HG02571 (cell line): ENCODE results near the gene RNF150.

Experiments used
- ATAC-seq: cut with Tn5 transposase; IDR thresholded peaks from one replicate; pipeline ENCODE4 v1.9.1; 2021; ENCODE audit warnings: mild to moderate bottlenecking, moderate library complexity; ENCODE audit not compliant: unreplicated experiment

Gene RNF150

DNA sequence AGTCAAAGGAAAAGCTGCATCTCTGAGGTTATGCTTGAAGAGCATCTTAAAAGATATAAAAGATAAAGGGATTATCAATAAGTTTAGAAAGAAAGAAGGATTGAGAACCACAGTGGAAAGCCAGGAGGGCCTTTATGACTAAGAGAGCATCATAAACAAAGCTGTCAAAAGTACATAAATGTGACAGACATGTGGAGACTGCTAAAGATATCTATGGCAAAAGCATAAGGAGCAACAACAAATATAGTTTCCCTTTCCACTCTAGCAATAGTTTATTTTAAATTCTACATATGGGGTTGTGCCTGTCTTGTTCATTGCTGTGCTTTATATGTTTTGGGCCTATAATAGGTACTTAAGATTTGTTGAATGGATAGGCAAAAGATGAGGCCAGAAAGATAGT, 97.3 kb downstream of the RNF150 start:
- no peak for ATAC-seq

- ATAC-seq: no peak
Observed at GRCh38 chr4:141028024-141028529, 105.2 kb downstream of the RNF150 start.

- no peak for ATAC-seq
Observed at GRCh38 chr4:141027421-141027820, 105.8 kb downstream of the RNF150 start.

- no peak for ATAC-seq
Observed at GRCh38 chr4:141026900-141027299, 106.4 kb downstream of the RNF150 start.

DNA sequence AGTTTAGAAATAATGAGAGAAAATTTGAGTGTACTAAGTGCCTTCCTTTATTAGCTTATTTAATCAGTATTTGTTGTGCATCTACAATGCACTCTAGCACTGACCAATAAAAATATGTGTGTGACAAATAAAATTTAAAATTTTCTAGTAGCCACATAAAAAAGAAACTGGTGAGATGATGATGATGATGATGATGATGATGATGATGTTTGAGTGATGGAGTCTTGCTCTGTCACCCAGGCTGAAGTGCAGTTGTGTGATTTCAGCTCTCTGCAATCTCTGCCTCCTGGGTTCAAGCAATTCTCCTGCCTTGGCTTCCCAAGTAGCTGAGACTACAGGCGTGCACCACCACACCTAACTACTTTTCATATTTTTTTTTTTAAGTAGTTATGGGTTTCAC, 110.2 kb downstream of the RNF150 start:
- no peak for ATAC-seq

DNA sequence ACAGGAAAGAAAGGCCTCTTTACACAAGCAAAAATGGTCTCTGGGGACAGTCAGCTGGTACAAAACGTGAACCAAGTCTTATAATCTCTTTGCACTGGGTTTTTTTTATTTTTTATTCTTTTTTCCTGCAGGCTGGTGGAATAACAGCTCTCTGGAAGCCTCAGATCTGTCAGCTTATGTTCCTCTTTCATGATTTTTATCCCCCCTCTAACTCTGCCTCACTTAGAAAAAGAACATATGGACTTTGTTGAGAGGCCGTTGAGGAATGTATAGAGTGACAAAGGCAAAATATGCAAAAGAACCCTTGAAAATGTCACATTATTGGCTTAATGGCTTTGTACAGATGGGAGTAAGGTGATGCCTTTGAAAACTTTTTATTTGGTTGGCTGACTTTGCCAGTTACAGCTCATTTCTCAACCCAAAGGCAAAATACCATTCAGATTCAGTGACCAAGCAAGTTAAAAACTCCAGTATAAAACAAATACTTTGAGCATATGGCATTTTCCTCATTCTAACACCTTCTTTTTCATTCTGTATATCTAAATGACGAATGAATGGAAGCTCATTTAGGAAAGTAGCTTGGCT, 111.1 kb downstream of the RNF150 start:
- no peak for ATAC-seq

DNA sequence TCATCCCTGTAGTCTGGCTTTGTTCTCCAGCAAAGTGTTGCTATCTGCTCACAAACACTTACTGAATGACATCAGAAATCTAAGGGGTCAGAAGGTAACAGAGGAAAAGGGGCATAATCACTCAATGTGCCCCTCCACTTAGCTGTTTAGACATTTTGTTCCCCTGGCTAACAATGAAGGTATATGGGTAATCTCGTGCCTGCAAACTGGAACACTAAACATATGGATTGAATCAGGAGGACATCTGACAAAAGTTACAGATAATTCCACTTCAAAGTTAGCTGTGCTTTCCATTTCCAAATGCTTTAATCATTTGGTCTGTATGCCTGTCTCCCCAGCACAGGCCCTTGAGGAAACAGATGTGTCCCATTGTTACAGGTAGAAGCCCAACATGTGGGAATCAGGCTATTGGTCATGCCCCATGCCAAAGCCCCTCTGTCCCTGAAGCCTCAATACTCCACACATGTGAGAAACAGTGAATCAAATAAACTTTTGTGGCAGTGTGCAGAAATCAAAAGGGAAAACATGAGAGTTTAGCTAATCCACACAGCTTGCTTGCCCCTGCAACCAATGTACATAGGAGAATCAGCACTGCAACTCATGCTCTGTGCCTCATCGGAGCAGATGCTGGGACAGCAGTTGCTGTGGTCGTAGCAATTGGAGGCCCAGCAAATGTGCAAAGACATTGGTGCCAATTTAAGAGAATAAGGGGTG, 111.7 kb downstream of the RNF150 start:
- no peak for ATAC-seq

- ATAC-seq: no peak
Observed at GRCh38 chr4:141020801-141021261, 112.4 kb downstream of the RNF150 start.

- ATAC-seq: no peak
Observed at GRCh38 chr4:141019768-141020167, 113.5 kb downstream of the RNF150 start.

DNA sequence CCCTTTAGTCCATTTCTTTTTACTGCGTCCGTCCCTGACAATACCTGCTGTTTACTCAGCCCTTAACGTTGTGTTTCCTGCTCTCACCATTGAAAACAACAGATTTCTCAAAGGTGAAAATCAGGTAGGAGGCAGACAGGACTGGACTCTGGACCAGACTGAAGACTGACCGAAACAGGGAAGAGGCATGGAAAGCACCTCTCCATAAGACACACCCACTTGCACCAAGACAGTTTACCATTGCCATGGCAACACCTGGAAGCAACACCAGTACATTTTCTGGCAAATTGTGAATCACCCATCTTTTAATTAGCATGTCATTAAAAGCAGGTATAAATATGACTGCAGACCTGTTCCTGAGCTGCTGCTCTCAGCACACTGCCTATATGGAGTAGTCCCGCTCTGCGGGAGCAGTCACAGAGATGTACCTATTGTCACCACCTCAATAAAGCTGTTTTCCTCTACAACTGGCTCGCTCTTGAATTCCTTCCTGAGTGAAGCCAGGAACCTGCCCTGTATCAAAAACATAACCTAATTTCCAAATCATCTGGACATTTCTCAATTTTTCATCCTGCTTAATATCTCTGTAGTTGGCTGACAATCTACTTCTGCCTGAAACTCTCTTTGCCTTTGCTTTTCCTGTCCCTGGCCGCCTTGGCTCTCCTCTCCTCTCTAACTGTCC, 117.0 kb downstream of the RNF150 start:
- ATAC-seq: no peak

DNA sequence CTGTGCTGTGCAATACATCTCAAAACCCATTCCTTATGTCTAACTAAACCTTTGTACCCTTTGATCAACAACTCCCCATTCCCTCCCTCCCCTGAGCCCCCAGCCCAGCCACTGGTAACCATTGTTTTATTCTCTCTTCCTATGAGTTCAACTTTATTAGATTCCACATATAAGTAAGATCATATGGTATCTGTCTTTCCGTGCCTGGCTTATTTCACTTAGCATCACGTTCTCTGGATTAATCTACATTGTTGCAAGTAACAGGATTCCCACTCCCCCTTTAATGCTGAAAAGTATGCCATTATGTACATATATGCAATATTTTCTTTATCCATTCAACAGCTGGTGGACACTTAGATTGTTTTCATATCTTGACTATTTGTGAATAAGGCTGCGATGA, 119.4 kb downstream of the RNF150 start:
- ATAC-seq: no peak

DNA sequence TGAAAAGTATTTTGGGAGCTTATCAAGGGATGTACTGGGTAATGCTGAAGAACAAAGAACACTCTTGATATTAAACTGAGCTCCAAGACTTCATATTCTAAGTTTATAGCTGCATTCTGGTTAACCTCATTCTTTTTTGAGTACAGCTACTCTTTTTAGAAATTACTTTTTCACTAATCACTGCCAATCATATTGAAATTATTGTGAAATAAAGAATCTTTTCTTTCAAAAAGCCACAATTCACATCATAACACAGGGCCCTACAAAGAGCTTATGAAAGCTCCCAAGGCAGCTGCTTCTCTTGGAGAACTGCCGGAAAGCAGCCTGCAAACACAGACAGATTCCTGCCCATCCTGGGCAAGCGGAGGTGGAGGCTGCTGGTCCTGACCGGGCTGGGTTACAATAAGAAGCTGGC, 121.4 kb downstream of the RNF150 start:
- no peak for ATAC-seq

GRCh38 chr4:141009931-141010330, 123.3 kb downstream of the RNF150 start:
- no peak for ATAC-seq

DNA sequence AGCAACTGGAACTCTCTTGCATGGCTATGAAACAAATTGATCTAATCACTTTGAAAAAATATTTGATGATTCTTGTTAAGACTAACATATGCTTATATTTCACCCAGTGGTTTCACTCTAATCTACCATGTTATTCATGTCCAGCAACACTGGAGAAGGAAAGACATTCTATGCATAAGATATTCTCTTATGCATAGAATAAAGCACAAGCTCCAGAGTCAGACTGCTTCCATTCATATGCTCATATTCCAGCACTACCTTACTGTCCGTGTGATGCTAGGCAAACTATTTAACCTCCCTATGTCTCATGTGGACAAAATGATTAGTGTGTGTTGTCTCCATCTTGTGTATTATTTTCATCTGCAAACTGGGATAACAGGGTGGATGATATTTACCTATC, 124.1 kb downstream of the RNF150 start:
- ATAC-seq: no peak

GRCh38 chr4:141006242-141006802, 126.9 kb downstream of the RNF150 start:
- ATAC-seq: no peak

- ATAC-seq: no peak
Observed at GRCh38 chr4:141004823-141005222, 128.4 kb downstream of the RNF150 start.

GRCh38 chr4:141003193-141003592, 130.1 kb downstream of the RNF150 start:
- ATAC-seq: no peak

DNA sequence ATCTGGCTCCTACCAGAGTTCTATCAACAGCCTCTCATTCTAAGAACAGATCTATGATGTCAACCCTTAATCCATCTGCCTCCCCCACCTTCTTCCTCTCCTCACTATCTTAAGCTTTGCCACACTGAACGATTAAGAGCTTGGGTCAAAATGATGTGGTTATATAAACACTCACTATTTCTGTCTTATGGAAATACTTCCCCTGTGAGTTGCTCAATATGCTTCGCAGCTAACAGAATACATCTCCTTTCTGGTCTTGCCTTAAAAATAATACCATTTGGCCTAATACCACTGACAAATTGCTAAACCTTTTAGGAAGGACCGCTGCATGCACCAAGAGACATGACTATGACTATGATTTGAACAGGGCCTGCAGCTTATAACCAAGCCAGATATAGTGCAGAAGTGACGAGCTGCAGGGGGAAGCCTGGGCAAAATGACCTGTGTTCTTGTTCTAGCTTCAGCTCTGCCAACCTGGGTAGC, 130.9 kb downstream of the RNF150 start:
- ATAC-seq: no peak

DNA sequence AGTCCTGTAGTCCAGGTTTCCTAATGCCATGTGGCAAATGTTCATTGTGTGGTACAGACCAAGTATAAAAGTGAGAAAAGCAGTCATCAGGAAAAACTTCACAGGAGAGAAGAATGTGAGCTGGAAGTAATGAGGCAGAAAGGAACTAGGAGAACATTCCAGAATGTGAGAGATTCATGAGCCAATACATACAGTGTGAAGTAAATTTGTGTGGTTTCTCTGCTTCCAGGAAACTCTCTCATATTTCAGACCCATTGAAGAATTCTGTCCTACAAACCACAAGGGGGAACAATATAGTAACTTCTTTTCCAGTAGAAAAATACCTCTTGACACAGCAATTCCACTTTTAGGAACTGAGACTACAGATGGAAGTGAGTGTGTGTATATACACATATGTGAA, 136.5 kb downstream of the RNF150 start:
- no peak for ATAC-seq

- ATAC-seq: no peak
Observed at GRCh38 chr4:140995058-140995457, 138.2 kb downstream of the RNF150 start.

DNA sequence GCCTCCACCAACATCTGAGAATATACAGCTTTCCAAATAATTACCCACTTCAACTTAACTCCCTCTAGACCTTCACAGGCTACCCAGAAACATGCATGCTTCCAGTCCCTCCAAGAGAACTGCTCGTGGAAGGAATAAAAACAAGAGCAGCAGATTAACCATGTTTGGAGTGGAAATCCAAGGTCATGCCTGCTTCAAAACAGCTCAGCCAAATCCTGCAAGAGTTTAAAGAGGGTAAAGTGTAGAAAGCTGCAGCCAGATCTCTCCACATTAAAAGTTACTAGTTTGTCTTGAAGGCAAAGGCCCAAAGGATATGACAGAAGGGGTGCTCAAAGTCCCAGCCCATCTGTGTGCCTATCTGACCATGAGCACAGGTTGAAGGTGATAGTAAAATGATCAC, 139.3 kb downstream of the RNF150 start:
- no peak for ATAC-seq
